Smooth muscle cell (in vitro differentiated cells): ENCODE results near the gene CELSR1. TPM values are rescaled to one million over a fixed set of nuclear protein-coding genes. Genes with fewer than 3 reads are reported as not detected.

Experiments
- DNase-seq: peaks from one replicate; lab custom pipeline; 2025; ENCODE audit not compliant: unreplicated experiment; lab: John Stamatoyannopoulos, UW
- H2AFZ ChIP-seq: fragments of 200-600 bp; sonication (generic); 2 replicates; pipeline ENCODE4 v1.6.0; 2016; ENCODE audit warnings: antibody characterized with exemption, low read depth, mild to moderate bottlenecking
- H3F3A ChIP-seq: fragments of 200-600 bp; sonication (generic); 2 replicates; pipeline ENCODE4 v1.6.0; 2017; ENCODE audit warnings: antibody characterized with exemption, low read depth
- H3K27ac ChIP-seq: fragments of 200-600 bp; sonication (generic); 2 replicates; pipeline ENCODE4 v1.5.1; 2016; ENCODE audit warnings: low read depth, mild to moderate bottlenecking
- H3K27me3 ChIP-seq: fragments of 200-600 bp; sonication (generic); 2 replicates; pipeline ENCODE4 v1.6.1; 2016; ENCODE audit warnings: low read depth, mild to moderate bottlenecking
- H3K36me3 ChIP-seq: fragments of 200-600 bp; sonication (generic); 2 replicates; pipeline ENCODE4 v1.5.1; 2016; ENCODE audit warnings: low read depth
- H3K4me1 ChIP-seq: fragments of 200-600 bp; sonication (generic); 2 replicates; pipeline ENCODE4 v1.5.1; 2016; ENCODE audit warnings: low read depth
- H3K4me2 ChIP-seq: fragments of 200-600 bp; sonication (generic); 2 replicates; pipeline ENCODE4 v1.6.0; 2016; ENCODE audit warnings: mild to moderate bottlenecking
- H3K4me3 ChIP-seq: fragments of 200-600 bp; sonication (generic); 2 replicates; pipeline ENCODE4 v1.5.1; 2016; ENCODE audit warnings: mild to moderate bottlenecking
- H3K79me2 ChIP-seq: fragments of 200-600 bp; sonication (generic); 2 replicates; pipeline ENCODE4 v1.6.0; 2016; ENCODE audit warnings: low read depth, mild to moderate bottlenecking
- H3K9ac ChIP-seq: fragments of 200-600 bp; sonication (generic); 2 replicates; pipeline ENCODE4 v1.6.0; 2016; ENCODE audit warnings: low read depth
- H3K9me3 ChIP-seq: fragments of 200-600 bp; sonication (generic); replicated peaks from 2 replicates; pipeline ENCODE4 v1.5.1; 2016; ENCODE audit warnings: low read depth
- H4K20me1 ChIP-seq: fragments of 200-600 bp; sonication (generic); 2 replicates; pipeline ENCODE4 v1.6.0; 2016; ENCODE audit warnings: low read depth
- CTCF ChIP-seq: fragments of 200-600 bp; sonication (generic); IDR thresholded peaks from 2 replicates; pipeline ENCODE4 v1.5.1; 2017; ENCODE audit warnings: borderline replicate concordance, mild to moderate bottlenecking, antibody characterized with exemption; ENCODE audit not compliant: insufficient read depth, poor library complexity, severe bottlenecking
- WGBS: methylation state at CpG from one replicate; pipeline ENCODE4 v1.1.7; 2016; ENCODE audit warnings: low lambda C conversion rate; 5-methylcytosine and 5-hydroxymethylcytosine counted together
- polyA plus RNA-seq: library from polyadenylated mRNA; unstranded; fragments of >200 nt; fragmentation: Nextera tagmentation; extraction: Ambion mirVana; gene quantifications from 2 replicates; pipeline ENCODE4 v1.2.1, GENCODE V29; 2016
- total RNA-seq: library from RNA; depleted of rRNA; stranded (reverse); fragments of >200 nt; gene quantifications from 2 replicates; pipeline ENCODE4 v1.2.3, GENCODE V29; 2014

The CELSR1 gene
- total and polyA plus RNA-seq, 2 experiments from 2014 or later = 3.6 to 15.2 TPM

- Histone ChIP-seq H3K9ac (no peak overlapping the region), H3K79me2 (no peaks in the 10 kb centered on the region), H3K27ac (peak overlapping the region; percentile 61), H4K20me1 (peaks cover 5% of the 10 kb centered on the region), H2AFZ (no peak overlapping the region), H3K36me3 (no peaks in the 10 kb centered on the region), H3K27me3 (no peaks in the 10 kb centered on the region), H3K4me3 (no peak overlapping the region), H3K4me2 (peak overlapping the region; percentile 71), H3F3A (no peaks in the 10 kb centered on the region), H3K9me3 (no peaks in the 10 kb centered on the region), H3K4me1 (peaks cover 17% of the 10 kb centered on the region)
- DNase-seq = no peak
- WGBS = 59% methylated on average over 10 of the region's 10 CpGs
- TF ChIP-seq CTCF = no peak
These were observed 22.0 kb downstream of the CELSR1 start for GRCh38 chr22:46515208-46516111.

GRCh38 chr22:46514592-46515207 is 22.7 kb downstream of the CELSR1 start:
- no peak overlapping the region for H2AFZ ChIP-seq
- WGBS = 40% methylated on average over 16 of the region's 16 CpGs
- no peak overlapping the region for H3K9ac ChIP-seq
- H3K4me1 ChIP-seq = peaks cover 23% of the 10 kb centered on the region
- H3K36me3 ChIP-seq = no peaks in the 10 kb centered on the region
- H3K9me3 ChIP-seq = no peaks in the 10 kb centered on the region
- H3K79me2 ChIP-seq = no peaks in the 10 kb centered on the region
- peak overlapping the region; percentile 71 for H3K4me2 ChIP-seq
- H3K27me3 ChIP-seq = no peaks in the 10 kb centered on the region
- no peak for TF ChIP-seq CTCF
- DNase-seq = no peak
- peak overlapping the region; percentile 61 for H3K27ac ChIP-seq
- no peaks in the 10 kb centered on the region for H3F3A ChIP-seq
- peaks cover 5% of the 10 kb centered on the region for H4K20me1 ChIP-seq
- no peak overlapping the region for H3K4me3 ChIP-seq

- Histone ChIP-seq H3K27me3 (no peaks in the 10 kb centered on the region), H4K20me1 (peaks cover 5% of the 10 kb centered on the region), H3F3A (no peaks in the 10 kb centered on the region), H3K4me3 (no peak overlapping the region), H3K9ac (no peak overlapping the region), H3K4me2 (peak overlapping the region; percentile 71), H3K4me1 (peaks cover 26% of the 10 kb centered on the region), H3K36me3 (no peaks in the 10 kb centered on the region), H2AFZ (no peak overlapping the region), H3K9me3 (no peaks in the 10 kb centered on the region), H3K79me2 (no peaks in the 10 kb centered on the region), H3K27ac (peak overlapping the region; percentile 45)
- DNase-seq = no peak
- 88% methylated on average over 16 of the region's 16 CpGs for WGBS
- TF ChIP-seq CTCF = no peak
These were observed 23.4 kb downstream of the CELSR1 start for GRCh38 chr22:46513908-46514550.
